Stimulated activated CD4-positive, alpha-beta T cell treated with anti-CD3 and anti-CD28 coated beads, Interleukin-4, amount 100 ng/mL, for 24 hours (primary cell): ENCODE measurements around the gene PCED1A.

Source experiments
- DNase-seq: peaks from one replicate; pipeline ENCODE4 v3.0.0-alpha.2; 2020

Gene PCED1A, protein sequence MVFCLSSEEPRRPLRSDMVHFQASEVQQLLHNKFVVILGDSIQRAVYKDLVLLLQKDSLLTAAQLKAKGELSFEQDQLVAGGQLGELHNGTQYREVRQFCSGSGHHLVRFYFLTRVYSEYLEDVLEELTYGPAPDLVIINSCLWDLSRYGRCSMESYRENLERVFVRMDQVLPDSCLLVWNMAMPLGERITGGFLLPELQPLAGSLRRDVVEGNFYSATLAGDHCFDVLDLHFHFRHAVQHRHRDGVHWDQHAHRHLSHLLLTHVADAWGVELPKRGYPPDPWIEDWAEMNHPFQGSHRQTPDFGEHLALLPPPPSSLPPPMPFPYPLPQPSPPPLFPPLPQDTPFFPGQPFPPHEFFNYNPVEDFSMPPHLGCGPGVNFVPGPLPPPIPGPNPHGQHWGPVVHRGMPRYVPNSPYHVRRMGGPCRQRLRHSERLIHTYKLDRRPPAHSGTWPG

DNA sequence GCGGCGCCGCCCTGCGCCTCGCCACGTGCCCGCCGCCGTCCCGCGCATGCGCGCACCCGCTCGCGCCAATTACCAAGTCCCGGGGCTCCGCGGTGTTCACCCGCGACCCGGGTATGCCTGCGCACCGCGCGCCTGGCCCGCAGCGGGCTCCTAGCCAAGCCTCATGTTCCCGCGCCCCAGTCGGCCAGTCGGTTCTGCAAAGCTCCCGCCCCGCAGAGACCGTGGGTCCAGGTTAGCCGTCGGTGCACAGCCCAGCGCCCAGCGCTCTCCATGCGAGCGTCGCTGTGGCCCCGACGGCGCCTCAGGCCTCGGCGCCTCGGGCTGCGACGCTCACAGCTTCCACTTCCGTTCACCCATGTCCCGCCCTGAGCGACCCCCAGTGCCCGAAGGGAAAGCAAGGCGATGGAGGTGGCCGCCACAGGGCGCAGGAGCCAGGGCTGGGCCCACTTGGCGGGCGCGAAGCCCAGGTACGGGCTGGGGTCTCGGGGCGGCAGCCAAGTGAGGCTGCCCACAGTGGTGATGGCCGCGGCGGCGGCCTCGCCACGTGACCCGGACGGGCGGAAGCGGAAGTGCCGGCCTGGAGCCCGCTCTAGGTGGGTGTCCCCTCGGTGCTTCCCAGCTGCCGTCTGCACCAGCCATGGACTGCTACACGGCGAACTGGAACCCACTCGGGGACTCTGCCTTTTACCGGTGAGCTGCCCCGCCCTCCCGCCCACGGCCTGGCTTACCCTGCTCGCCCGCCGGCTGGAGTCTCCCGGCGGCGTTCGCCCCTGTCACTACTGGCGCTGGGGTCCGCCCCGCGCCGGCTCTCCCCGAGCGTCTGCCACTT lies at the start of gene PCED1A, which contains the start of gene VPS16:
Gene PCED1A, minus strand, starts transcription at position 518 of the 829 bp plus-strand sequence. CDS start 743 bp downstream, outside the sequence.
Gene VPS16, plus strand, starts transcription at position 608 of the 829 bp plus-strand sequence. Its CDS starts 30 bp downstream, at position 638.
- DNase-seq, result peak; percentile 92

DNA sequence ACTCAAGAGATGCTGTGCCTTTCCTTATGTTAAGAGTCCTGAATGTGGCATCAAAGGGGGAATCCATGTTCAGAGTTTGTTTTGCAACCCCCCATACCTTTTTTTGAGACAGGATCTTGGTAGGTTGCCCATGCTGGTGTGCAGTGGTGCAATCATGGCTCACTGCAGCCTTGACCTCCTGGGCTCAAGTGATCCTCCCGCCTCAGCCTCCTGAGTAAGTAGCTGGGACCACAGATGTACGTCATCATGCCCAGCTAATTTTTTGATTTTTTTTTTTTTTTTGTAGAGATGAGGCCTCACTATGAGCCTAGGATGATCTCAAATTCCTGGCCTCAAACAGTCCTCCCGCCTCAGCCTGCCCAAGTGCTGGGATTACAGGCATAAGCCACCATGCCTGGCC lies 49.3 kb upstream of the PCED1A start:
- DNase-seq, result no peak

DNA sequence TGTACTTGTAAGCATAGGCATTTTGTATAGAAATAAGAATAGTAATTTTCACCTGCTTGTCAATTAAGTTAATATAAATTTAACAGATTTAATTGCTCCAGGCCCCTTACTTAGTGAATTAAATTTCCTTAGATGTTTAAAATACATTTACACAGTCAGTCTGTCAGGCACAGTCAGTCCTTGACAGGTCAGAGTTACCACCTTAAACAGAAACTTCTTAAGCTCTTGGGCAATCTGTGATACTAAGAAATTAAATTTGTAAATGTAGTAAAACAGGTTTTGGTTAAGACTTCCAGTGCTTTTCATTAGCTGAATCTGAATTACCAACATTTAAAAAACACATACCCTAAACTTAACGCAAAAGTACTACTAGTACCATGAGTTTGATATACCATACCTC lies 48.8 kb upstream of the PCED1A start:
- DNase-seq, result no peak

DNA sequence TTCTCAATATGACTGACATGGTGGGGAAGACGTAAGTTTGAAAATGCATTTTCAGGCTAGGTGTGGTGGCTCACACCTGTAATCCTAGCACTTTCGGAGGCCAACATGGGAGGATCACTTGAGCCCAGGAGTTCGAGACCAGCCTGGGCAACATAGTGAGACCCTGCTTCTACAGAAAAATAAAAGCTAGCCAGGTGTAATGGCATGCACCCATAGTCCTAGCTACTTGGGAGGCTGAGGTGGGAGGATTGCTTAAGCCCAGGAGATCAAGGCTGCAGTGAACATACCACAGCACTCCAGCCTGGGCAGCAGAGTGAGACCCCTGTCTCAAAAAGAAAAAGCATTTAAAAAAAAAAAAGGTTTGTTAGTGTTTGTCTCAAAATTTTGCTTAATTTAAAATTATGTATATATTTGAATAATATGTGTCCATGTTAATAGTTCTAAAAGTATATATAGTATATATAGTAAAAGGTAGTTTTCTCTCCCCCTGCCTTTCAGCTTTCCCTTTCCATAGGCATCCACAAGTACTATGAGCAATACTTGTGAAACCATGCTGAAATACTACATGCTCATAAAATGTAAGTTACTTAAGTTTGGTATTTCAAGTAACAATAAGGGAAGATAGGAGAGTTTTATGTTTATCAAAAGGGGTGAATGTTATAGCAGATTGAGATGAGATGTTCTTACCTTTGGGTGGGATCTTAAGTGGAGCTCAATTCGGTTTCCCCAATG lies 47.9 kb upstream of the PCED1A start:
- no peak for DNase-seq

DNA sequence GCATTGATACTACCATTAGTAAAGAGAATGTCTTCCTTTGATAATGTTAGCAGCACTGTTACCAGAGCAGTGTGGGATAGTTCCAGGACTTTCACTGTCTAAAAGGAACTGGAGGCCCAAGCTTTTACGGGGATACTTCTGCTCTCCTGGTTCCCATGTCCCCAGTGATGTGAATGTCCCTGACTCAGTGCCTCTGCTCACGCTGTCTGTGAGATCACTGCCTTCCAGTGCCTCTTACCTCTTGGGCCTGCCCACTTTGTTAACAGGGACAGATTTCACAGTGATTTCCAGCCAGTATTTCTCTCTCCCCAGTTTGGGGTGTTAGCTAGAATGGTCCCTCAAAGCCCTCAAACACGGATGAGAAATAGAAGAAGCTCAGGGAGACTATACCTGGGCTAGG lies 47.3 kb upstream of the PCED1A start:
- no peak for DNase-seq

DNA sequence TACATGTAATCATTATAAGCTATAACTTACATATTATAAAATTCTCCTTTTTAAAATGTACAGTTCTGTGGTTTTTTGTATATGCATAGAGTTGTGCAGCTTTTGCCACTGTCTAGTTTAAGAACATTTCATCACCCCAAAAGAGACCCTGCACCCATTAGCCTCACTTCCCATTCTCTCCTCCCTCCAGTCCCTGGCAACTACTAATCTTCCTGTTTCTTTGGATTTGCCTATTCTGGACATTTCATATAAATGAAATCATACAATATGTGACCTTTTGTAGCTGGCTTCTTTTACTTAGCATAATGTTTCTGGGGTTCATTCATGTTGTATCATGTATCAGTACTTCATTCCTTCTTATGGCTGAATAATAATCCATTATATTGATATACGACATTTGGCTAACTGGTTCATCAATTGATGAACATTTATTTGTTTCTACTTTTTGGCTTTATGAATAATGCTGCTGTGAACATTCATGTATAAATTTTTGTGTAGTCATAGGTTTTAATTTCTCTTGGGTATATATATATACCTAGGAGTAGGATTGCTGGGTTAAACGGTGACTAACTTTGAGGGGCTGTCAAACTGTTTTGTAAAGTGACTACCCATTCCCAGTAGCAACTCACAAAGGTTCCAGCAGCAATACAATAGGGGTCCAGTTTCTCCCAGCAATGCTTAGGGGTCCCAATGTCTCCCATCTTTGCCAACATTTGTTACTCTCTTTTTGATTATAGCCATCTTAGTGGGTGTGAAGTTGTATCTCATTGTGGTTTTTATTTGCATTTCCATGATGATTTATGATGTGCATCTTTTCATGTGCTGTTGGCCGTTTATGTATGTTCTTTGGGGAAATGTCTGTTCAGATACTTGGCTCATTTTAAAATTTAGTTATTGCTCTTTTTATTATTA lies 43.5 kb upstream of the PCED1A start:
- no peak for DNase-seq

DNA sequence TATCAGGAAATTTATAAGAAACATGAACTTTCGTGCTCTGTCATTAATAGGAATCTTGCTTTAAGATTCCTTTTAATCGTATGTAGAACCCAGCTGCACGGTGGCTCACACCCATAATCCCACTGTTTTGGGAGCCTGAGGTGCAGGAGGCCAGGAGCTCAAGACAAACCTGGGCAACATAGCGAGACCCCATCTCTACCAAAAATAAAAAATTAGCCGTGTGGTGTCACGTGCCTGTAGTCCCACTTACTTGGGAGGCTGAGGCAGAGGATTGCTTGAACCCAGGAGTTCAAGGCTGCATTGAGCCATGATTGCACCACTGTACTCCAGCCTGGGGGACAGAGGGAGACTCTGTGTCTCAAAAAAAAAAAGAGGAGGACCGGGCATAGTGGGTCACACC lies 40.2 kb upstream of the PCED1A start:
- no peak for DNase-seq

DNA sequence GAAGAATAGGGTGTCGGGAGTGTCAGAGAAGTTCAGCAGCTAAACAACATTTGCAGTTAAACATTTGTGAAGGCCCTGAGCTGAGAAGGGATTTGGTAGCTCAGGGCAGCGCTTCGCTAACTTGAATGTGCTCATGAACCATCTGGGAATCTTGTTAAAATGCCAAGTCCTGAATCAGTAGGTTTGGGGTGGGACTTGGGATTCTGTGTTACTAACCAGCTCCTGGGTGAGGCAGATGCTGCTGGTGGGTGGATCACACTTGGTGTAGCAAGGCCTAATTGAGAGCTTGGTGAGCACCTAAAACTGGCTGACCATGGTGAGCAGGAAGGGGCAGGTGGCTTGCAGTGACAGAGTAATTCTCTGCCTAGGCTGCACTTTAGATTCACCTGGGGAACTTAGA lies 38.7 kb upstream of the PCED1A start:
- DNase-seq, result no peak

DNA sequence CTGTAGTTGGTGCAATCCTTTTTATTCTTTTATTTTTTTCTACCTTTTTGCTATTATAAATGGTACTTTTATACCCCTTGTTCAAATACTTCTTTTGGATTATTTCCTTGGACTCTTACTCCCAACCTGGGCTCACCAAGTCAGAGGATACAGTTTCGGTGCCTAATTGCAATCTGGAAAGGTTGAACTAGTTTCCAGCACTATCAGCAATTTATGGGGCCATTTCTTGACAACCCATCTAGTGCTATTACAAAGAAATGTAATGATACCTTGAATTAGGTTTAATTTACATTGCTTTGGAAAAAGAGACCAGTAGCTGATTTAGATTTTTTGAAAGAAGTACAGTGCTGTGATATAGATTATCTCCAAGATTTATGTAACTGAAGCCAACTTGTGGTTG lies 38.1 kb upstream of the PCED1A start:
- no peak for DNase-seq

DNA sequence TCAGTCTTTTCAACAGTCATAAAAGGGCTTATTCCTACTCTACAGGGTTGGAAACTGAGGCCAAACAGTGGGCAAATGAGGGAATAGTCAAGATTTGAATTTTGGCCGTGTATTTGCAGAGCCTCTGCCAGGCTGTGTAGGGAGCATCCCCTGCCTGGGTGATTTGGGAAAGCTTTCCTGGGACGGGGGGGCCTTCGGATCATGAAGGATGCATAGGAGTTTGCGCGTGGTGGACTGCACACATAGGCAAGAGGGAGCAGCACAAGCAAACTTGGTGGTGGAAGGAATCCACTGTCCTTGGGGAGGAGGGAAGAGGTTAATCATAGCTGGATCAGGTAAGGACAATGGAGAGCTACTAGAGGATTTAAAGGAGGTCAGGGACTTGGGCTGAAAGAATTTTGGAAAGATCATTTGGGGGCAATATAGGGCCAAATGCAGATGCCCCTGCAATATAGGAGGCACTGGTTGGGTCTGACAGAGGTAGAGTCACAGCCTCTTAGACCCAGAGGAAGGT lies 35.3 kb upstream of the PCED1A start:
- no peak for DNase-seq

DNA sequence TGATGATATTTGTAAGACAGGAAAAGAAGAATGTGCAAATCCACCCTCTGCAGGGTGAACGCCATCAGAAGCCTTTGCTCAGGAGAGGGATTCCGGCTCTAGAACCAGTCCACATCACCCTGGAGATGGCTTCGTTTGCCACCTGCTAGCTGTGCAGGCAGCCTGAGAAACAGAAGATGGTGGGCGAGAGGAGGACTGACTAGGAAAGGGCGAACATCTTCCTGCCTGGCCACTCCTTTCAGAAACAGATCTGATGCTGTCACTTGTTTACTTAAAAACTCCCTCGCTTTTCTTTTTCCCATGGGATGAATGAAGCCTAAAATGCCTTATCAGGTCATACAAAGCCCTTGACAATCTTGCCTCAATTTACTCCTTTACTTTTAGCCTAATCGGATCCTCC lies 34.0 kb upstream of the PCED1A start:
- peak; percentile 31 for DNase-seq

DNA sequence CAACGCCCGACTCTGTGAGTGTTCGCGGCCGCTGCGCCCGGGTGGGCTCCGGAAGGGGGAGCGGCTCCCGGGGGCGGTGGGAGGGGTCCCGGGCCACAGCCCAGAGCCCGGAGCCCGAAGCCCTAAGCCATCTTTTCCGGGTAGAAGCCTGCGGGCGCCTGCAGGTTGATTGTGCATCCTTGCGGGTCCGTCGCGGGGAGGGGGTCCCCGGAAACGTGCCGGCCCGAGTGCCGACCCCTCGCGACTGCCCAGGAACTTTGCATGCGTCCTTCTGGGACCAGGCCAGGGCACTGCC lies 33.2 kb upstream of the PCED1A start:
- DNase-seq, result peak; percentile 58

DNA sequence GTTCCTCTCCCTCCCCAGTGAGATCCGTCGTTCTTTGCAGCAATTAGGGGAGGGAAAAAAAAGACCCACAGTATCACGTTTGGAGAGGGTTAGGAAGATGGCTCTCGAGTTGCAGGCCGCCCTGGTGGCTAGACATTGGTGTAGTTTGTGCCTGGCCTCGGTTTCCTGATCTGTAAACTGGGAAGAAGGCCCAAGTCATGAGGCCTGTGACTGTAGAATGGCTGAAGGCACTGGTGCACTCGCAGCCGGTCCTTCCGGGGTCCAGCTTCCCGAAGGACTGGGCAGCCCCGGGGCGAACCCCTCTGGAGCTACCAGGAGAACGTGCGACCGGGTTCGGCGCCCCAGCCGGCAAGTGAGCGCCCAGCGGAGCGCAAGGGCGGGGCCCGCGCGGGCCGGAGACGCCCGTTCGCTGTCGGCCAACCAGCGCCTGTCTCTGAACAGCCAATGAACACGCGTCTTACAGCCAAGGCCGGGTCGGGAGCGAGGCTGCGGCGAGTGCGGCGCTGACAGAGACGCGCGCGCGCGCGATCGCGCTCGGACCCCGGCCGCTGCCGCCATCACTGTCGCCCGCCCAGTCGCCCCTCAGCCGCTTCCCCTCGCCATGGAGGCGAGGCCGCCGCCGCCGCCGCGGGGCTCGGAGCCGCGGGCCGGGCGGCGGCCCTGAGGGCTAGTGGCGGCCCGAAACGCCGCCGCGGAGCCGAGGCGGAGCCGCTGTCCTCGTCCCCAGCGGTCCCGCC lies 32.7 kb upstream of the PCED1A start, which contains the start of gene PTPRA:
Gene PTPRA, plus strand, starts transcription at position 472 of the 737 bp plus-strand sequence. CDS start 90,797 bp downstream, outside the sequence.
- DNase-seq, result peak; percentile 93

DNA sequence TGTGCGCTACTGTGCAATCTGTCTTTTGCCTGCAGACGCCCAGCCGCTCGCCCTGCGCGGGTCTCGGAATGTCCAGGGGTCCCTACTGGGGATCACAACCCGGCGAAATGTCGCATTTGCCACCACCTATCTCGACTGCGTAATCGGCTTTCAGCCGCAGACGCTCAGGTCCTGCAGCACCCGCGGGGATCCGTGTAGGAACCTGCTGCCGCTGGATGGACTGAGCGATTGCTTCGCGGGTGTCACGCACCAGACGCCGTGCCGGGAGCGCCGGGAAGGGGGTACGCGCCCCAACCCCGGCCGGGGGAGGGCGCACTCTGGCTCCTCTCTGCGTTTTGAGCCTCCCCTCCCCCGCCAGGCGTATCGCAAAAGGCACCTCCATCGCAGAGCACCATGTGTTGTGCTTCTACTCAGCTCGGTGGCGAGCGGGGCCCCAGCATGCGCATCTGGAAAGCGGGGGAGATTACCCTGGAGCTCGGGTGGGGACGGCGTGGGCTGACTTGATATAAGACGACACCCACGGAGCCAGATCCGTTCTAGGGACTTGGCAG lies 32.1 kb upstream of the PCED1A start:
- DNase-seq, result peak; percentile 79

DNA sequence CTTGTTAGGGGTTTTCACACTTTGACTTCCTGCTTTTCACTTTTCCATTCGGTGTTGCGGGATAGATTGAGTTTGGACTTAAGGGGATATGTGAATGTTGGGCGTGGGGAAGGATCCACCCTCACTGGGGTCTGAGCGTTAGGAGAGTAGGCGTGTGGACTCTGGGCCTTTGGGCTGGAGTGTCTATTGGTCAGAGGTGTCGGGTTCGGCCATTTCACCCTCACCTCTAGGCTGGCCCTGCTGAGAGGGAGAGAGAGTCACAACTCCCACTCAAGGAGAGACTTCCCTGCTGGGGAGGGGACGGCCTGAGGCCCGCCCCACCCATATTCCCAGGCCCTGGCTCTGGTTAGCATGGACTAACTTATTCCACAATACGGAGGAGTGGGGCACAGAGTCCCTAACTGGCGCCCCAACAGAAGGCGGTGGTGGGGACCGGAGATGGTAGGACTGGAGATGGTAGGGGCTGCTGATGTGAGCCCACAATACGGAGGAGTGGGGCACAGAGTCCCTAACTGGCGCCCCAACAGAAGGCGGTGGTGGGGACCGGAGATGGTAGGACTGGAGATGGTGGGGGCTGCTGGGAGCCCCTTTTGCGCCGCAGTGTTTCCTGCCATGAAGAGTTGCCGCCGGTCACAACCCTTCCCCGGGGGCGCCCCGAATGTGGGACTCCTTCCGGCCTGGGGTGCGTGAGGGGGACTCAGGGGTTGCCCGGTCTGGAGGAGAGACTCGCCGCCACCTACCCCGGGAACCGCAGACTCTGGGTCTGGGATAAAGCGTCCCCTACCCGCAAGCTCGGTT lies 31.4 kb upstream of the PCED1A start:
- DNase-seq, result no peak

DNA sequence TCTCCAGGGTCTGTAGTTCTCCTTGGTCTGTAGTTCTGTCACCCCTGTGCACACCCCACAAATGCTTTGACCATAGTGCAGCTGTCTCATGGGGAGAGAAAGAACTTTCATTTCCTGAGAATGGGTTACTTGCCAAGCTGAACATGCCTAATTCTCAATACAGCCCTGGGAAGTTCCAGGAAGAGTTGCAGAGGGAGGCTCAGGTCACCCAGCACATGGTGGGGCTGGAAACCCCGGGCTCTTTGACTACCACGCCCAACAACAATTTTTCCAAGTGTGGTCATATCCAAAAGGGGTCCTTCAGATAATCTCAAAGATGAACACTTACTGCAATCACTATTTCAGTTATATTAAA lies 30.6 kb upstream of the PCED1A start:
- DNase-seq, result no peak

DNA sequence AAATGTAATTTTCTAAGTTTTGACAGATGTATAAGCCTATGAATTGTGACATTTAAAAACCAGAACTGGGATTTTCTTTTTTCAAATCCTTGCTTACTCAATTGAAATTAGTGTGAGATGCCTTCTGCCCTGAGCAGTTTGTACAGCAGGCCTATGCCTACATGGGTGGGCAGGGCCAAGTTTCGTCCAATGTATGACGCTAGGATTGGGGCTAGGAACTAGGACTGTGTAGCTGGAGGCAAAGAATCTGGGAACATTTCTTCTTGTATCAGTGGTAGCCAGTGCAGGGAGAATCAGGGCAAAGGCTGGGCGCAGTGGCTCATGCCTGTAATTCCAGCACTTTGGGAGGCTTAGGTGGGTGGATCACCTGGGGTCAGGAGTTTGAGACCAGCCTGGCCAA lies 28.9 kb upstream of the PCED1A start:
- DNase-seq, result no peak

DNA sequence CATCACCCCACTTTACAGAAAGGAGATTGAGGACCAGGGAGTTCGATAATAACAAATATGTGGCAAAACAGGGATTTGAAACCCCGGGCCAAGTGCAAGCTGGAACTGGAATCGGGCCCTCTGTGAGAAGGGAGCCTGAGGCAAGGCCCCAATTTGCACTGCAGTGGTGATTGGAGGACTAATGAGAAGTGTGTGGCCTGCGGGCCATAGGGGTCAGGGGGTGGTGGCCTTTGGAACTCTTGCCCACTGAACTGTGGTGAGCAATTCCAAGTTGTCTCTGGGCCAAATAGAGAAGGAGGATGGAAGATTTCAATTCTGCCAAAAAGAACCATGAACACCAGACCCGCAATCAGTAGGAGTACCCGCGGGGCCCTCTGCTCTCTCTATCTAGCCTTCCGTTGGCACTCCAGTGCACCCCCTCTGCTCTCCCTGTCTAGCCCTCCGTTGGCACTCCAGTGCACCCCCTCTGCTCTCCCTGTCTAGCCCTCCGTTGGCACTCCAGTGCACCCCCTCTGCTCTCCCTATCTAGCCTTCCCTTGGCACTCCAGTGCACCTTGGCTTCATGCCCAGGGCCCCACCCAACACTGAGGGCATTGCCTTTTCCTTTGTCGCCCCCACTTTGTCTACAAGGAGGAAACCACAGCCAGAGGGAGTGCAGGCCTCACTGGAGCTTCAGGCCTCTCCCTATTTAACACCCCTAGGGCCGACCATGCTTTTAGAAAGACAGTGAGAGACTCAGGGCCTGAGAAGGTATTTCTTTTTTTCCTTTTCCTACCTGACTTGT lies 26.8 kb upstream of the PCED1A start:
- DNase-seq, result no peak

DNA sequence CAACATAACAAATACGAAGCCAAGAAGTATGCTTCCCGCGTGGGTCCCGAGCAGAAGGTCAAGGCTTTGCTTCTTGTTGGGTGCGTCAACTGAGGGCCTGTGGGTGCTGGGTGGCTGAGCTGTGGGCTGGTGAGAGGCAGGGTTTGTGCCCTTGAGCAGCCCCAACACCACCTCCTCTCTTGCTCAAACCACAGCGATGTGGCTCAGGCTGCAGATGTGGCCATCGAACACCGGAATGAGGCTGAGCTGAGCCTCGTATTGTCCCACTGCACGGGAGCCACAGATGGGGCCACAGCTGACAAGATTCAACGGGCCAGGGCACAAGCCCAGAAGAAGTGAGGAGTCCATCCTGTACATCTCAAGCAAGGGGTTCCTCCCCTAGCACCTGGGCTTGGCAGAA lies 25.8 kb upstream of the PCED1A start:
- DNase-seq, result no peak
